Esophagus squamous epithelium (tissue), 5 donors: ENCODE results near the gene DCLK3. TPM values are rescaled to one million over a fixed set of nuclear protein-coding genes. Genes with fewer than 3 reads are reported as not detected.
A peak's percentile ranks its signal among the peaks of the same experiment; 100 is the strongest.

ENCODE experiments used
- DNase-seq: peaks from one replicate; lab custom pipeline; 2025; lab: John Stamatoyannopoulos, UW
- H3K27ac ChIP-seq, 4 donors: fragments of 200-600 bp; sonication (generic); one replicate each; pipeline ENCODE4 v1.5.1; 2016 to 2019; ENCODE audit warnings: mild to moderate bottlenecking in 1 of 4
- H3K27me3 ChIP-seq, 4 donors: fragments of 200-600 bp; sonication (generic); 1 replicate in 3 of 4; 2 replicates in 1 of 4; pipeline versions ENCODE4 v1.5.1 to v1.6.0; 2017 to 2021; ENCODE audit warnings: antibody characterized with exemption in 1 of 4
- H3K36me3 ChIP-seq, 3 donors: fragments of 200-600 bp; sonication (generic); one replicate each; pipeline ENCODE4 v1.5.1; 2016 to 2019
- H3K4me1 ChIP-seq, 3 donors: fragments of 200-600 bp; sonication (generic); one replicate each; pipeline ENCODE4 v1.5.1; 2017 to 2019
- H3K4me3 ChIP-seq, 4 donors: fragments of 200-600 bp; sonication (generic); 1 replicate in 3 of 4; 2 replicates in 1 of 4; pipeline ENCODE4 v1.5.1; 2016 to 2019; ENCODE audit warnings: mild to moderate bottlenecking in 2 of 4, moderate library complexity in 1 of 4
- H3K9me3 ChIP-seq, 3 donors: fragments of 200-600 bp; sonication (generic); one replicate each; pipeline ENCODE4 v1.5.1; 2016 to 2019
- POLR2A ChIP-seq, 4 donors: fragments of 450-650 bp; IDR thresholded peaks; one replicate each; pipeline ENCODE4 v1.6.1; 2017; ENCODE audit warnings: antibody characterized with exemption in 4 of 4, mild to moderate bottlenecking in 4 of 4, moderate library complexity in 3 of 4
- WGBS, 2 donors: methylation state at CpG; one replicate each; pipeline ENCODE4 v1.1.5; 2018; 5-methylcytosine and 5-hydroxymethylcytosine counted together
- intact Hi-C: fragments of 100-400 bp; cut with DNase I; formaldehyde crosslinking; loops from one replicate; pipeline ENCODE4 v1.15.0; 2022
- total RNA-seq, 4 donors: library from RNA; depleted of rRNA; stranded (reverse); fragments of >200 nt; gene quantifications; one replicate each; pipeline ENCODE4 v1.1.0, GENCODE V29; 2016
- TF ChIP-seq, protein P1 (sequence below), 6 experiments: fragments of 450-650 bp in 4 of 6; fragments of 200-600 bp in 2 of 6; sonication (generic) in 2 of 6; IDR thresholded peaks; one replicate each; pipeline ENCODE4 v1.5.1; 2016 to 2019; ENCODE audit warnings: antibody characterized with exemption in 6 of 6, mild to moderate bottlenecking in 4 of 6, moderate library complexity in 4 of 6
- donor health status: DM: yes; HTN: yes; CAD: no.

The DCLK3 gene
- total RNA-seq, 4 donors from 2014 or later: 0.13 to 0.19 (median 0.18) TPM; not detected in 1

- no peaks in the 10 kb centered on the region for H3K36me3 ChIP-seq
- no peaks in the 10 kb centered on the region for H3K9me3 ChIP-seq
- DNase-seq: no peak
- TF ChIP-seq, protein P1, sequence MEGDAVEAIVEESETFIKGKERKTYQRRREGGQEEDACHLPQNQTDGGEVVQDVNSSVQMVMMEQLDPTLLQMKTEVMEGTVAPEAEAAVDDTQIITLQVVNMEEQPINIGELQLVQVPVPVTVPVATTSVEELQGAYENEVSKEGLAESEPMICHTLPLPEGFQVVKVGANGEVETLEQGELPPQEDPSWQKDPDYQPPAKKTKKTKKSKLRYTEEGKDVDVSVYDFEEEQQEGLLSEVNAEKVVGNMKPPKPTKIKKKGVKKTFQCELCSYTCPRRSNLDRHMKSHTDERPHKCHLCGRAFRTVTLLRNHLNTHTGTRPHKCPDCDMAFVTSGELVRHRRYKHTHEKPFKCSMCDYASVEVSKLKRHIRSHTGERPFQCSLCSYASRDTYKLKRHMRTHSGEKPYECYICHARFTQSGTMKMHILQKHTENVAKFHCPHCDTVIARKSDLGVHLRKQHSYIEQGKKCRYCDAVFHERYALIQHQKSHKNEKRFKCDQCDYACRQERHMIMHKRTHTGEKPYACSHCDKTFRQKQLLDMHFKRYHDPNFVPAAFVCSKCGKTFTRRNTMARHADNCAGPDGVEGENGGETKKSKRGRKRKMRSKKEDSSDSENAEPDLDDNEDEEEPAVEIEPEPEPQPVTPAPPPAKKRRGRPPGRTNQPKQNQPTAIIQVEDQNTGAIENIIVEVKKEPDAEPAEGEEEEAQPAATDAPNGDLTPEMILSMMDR (IDR thresholded peaks at IDR 0.05): no peak
- TF ChIP-seq POLR2A (IDR thresholded peaks at IDR 0.05): no peak
- H3K4me3 ChIP-seq: no peak overlapping the region
- intact Hi-C loops: loop anchor here (5.0 kb wide), 1 partner anchor 737 kb away; no protein-coding TSS in a partner anchor
- H3K27ac ChIP-seq: no peak overlapping the region
- H3K4me1 ChIP-seq: no peaks in the 10 kb centered on the region
- peaks cover 0 to 6% (median 0%) of the 10 kb centered on the region in 4 donors for H3K27me3 ChIP-seq
- WGBS, 2 donors: 83 to 90% methylated on average over 4 of the region's 4 CpGs
These were observed 60.1 kb downstream of the DCLK3 start for GRCh38 chr3:36704280-36704679.

DNA sequence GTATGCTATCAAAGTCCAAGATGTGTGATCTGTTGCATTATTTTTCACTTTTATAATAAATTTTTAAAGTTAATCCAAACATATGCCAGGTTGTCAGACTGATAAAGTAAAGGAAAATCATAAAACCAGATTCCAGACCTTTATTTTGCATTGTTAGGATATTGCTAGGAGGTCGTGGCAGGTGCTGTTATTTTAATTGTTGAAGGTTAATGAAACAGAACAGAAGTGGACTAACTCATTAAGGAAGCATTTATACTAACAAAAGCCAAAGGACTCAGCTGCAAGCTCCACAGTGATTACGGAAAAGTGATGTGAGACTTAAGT lies 63.1 kb downstream of the DCLK3 start:
- Histone ChIP-seq H3K36me3 (no peaks in the 10 kb centered on the region), H3K4me1 (no peaks in the 10 kb centered on the region), H3K9me3 (no peaks in the 10 kb centered on the region), H3K27ac (no peak overlapping the region), H3K27me3 (peaks cover 0 to 6% (median 0%) of the 10 kb centered on the region in 4 donors), H3K4me3 (no peak overlapping the region)
- WGBS, 2 donors: 52 to 56% methylated on average over 2 of the region's 2 CpGs
- DNase-seq: no peak
- intact Hi-C loops: loop anchor here (5.0 kb wide), 1 partner anchor 734 kb away; no protein-coding TSS in a partner anchor
- no peak for TF ChIP-seq POLR2A (IDR thresholded peaks at IDR 0.05)
- TF ChIP-seq, protein P1 (IDR thresholded peaks at IDR 0.05): no peak

DNA sequence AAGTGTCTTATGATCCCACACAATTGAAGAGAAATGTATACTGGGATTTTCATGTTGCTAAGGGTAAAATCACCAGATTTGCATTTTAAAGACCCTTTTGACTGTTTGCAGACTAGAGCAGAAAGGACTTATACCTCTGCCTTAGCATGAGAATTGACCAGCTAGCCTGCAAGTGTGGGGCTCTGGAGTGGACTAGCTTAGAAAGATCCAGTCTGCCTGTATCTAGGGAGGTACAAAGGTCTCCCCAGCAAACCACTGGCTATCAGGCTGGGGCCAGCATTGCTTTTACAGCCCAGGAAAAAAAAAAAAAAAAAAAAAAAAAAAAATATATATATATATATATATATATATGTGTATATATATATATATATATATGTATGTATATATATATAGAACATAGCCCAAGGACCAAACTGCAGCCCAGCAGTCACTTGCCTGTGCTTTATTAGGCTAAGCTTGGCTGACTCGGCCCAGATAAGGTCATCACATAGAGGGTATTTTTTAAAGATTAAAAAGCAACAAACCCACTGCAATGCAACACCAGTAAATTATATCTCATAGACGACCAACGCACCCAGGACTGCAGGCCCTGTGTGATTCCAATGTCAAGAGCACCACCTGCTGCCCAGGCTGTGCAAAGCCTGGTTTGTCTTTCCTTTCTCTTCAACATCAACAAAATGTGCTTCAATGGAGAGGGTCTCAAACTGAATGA lies 63.7 kb downstream of the DCLK3 start:
- no peak overlapping the region for H3K4me3 ChIP-seq
- peaks cover 0 to 6% (median 0%) of the 10 kb centered on the region in 4 donors for H3K27me3 ChIP-seq
- no peak overlapping the region for H3K27ac ChIP-seq
- intact Hi-C loops: loop anchor here (5.0 kb wide), 1 partner anchor 733 kb away; no protein-coding TSS in a partner anchor
- H3K9me3 ChIP-seq: no peaks in the 10 kb centered on the region
- WGBS, 2 donors: 3 to 7% methylated on average over 3 of the region's 3 CpGs
- no peak for DNase-seq
- H3K36me3 ChIP-seq: no peaks in the 10 kb centered on the region
- H3K4me1 ChIP-seq: no peaks in the 10 kb centered on the region
- TF ChIP-seq, protein P1 (IDR thresholded peaks at IDR 0.05): peak; percentile 22 to 72 (median 56)
- no peak for TF ChIP-seq POLR2A (IDR thresholded peaks at IDR 0.05)

DNA sequence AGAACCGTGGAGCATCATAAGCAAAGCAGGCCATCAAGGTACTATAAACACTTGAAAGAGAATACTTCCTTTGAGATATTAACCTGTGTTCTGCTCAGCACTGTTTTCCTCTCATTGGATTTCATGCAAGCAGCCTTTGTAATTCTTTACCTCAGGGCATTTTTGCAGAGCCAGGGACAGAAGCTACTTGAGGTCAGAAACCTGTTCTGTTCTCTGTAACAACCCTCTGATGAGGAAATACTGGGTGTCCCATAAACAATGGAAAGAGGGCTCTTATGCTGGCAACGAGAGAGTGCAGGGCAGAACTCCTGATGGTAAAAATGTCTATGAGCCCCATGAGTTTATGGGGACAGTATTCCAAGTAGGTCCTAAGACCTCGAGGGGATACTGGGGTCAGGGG lies 66.0 kb downstream of the DCLK3 start:
- Histone ChIP-seq H3K27me3 (no peaks in the 10 kb centered on the region), H3K36me3 (no peaks in the 10 kb centered on the region), H3K27ac (no peak overlapping the region)

More for the DNA sequence above, 66.0 kb downstream of the DCLK3 start:
- intact Hi-C loops: no loop called here
- no peak overlapping the region for H3K4me3 ChIP-seq
- H3K4me1 ChIP-seq: no peaks in the 10 kb centered on the region
- H3K9me3 ChIP-seq: no peaks in the 10 kb centered on the region
- 52 to 61% methylated on average over 3 of the region's 3 CpGs for WGBS, 2 donors
- no peak for DNase-seq
- TF ChIP-seq, protein P1 (IDR thresholded peaks at IDR 0.05): no peak
- no peak for TF ChIP-seq POLR2A (IDR thresholded peaks at IDR 0.05)
